ENCODE data around the gene LIPN.

LIPN gene

GRCh38 chr10:88820748-88821401 is 61.1 kb downstream of the LIPN start:
- no peak for DNase-seq (ENCODE audit: insufficient read length, low spot score)

GRCh38 chr10:88826388-88826787 is 66.6 kb downstream of the LIPN start:
- no peak for DNase-seq (ENCODE audit: insufficient read length, low spot score)

More at GRCh38 chr10:88820748-88821401, 61.1 kb downstream of the LIPN start:
- FAIRE-seq = peak; percentile 53
- TF ChIP-seq POLR2A (IDR thresholded peaks at IDR 0.05; ENCODE audit: low read depth, low read length) = no peak

DNA sequence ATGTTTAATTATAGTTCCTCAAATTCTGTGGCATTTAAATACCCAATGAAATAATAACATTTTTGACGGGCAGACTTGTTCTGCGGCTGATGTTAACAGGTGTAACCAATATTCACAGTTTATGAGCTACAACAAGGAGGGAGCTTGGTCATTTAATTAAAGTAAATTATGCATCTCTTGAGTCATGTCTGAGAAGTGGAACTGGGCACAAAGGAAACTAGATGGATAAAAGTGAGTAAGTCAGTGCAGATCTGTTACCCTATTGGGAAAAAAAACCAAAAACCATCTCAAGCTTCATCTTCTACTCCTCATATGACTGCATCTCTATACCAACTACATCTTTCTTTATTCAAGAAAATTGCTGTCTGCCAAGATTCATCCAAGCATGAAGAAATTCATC is 67.9 kb downstream of the LIPN start:
- TF ChIP-seq POLR2A (IDR thresholded peaks at IDR 0.05; ENCODE audit: low read depth, low read length) = no peak
- FAIRE-seq (peak; percentile 30), DNase-seq (ENCODE audit: insufficient read length, low spot score) (no peak)

More at GRCh38 chr10:88826388-88826787, 66.6 kb downstream of the LIPN start:
- FAIRE-seq = no peak
- no peak for TF ChIP-seq POLR2A (IDR thresholded peaks at IDR 0.05; ENCODE audit: low read depth, low read length)

DNA sequence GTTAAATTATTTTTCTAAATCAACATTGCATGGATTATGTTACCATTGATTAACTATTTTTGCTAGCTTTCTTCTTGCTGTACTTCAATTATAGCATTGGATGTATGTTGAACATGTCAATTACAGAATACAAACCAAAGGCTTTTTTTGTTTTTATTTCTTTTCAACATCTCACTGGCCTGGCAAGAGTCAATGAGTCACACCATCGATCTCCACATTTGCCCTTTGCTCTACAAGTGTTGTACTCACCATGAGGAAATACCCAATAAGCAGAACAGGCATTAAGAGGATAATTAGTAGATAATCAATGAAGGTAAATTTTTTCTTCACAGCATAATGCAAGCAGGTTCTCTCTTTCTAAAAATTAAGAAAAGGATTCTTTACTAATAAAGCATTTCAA is 68.5 kb downstream of the LIPN start:
- no peak for TF ChIP-seq POLR2A (IDR thresholded peaks at IDR 0.05; ENCODE audit: low read depth, low read length)
- peak; percentile 55 for FAIRE-seq

More for the DNA sequence above, 68.5 kb downstream of the LIPN start:
- DNase-seq (ENCODE audit: insufficient read length, low spot score) = no peak

Measured in H54 (cell line).